GM15510 (cell line): ENCODE results near the gene MED13L.

ENCODE experiments used
- POLR2A ChIP-seq: IDR thresholded peaks from 3 replicates; pipeline ENCODE4 v1.6.1; 2011; ENCODE audit warnings: borderline replicate concordance; ENCODE audit not compliant: insufficient read length; ENCODE audit errors: extremely low read depth

The MED13L gene

DNA sequence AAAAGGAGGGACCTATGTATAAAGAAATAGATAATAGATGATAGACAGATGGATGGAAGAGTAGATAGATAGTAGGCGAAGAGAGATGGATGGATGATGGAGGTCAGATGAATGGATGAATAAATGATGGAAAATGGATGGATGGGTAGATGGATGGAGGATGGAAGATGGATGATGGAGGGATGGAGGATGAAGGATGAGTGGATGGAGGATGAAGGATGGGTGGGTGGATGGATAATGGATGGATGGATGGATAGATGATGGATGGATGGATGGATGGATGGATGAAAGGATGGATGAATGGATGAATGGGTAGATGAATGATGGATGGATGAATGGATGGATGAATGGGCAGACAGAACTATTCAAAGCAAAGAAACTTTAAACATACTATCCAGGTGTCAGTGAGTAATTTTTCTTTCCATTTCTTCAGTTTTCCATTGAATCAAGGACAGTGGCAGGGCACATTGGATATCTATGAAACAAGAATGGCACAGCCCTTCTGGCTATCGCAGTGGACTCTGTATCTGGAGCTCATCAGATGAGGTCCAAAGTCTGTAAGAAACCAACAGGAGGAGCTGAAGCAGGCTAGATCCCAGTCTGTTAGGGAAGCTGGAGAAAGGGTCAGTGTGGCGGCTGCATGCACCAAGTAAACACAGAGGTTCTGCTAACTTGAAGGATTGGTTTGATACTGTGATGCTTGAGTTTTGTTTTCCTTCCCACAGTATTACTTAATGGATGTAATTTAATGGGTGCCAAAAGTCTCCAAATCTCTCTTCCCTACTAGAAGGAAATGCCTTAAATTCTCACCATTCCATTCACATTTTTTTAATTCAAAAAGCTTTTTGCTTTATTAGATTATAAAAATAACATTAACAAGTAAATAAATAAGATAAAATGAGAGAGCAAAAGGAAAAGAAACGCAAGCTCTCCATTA is 18.1 kb upstream of the MED13L start:
- no peak for TF ChIP-seq POLR2A

- TF ChIP-seq POLR2A = no peak
Measured at GRCh38 chr12:116294454-116295165, 17.1 kb upstream of the MED13L start.

DNA sequence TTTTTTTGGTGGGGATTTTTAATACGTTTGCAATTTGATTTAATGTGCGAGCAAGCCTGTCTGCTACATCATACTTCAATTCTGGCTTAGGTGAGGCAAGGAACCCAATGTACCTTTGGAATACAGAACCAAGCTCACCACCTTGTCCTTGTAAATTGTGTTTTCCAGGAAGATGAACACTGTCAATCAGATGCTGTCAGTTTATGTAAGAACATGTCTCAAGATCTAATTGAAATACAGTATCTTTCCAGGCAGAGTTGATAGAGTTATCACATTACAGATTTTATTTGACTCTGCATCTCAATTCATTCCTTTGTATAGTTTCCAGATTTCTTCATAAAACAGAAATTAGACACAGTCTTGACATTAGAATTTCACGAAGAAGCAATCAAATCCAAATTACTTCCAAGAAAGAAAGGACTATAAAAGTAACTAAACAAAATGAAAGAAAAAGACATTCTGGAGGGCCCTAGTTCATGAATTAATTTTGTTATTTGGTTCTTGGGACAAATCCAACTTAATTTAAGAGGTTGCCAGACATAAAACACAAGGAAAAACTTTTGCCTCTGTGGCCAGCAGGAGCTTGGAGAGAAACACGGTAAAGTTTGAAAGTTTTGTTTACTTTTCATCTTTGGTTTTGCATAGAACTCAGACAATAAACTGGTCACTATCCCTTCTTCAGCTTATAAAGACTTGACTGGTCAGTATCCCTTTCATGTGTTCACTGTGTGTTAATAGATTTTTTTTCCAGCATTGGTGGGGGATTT is 16.4 kb upstream of the MED13L start:
- TF ChIP-seq POLR2A = no peak

- TF ChIP-seq POLR2A = no peak
Measured at GRCh38 chr12:116291218-116291617, 13.7 kb upstream of the MED13L start.

GRCh38 chr12:116288735-116289134 is 11.2 kb upstream of the MED13L start:
- TF ChIP-seq POLR2A = no peak

DNA sequence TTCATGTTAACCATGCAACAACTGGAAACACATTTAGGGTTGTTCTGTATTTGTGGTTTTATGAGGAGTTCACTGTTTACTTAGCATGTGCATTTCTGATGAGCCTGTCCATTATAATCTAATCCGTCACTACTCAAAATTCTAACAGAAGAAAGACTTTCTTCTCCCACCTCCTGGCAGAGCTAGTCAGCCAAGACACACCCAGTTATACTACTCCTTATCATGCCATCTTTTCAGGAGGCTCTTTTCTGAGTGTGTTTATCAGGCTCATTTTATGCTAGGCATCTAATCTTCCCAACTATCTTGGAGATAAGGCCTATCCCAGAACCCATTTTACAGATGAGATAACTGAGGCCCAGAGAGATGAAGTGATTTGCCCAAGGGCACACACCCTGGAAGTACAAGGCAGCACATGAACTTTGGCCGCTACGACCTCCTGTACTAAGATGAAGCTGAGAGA is 10.4 kb upstream of the MED13L start:
- no peak for TF ChIP-seq POLR2A

GRCh38 chr12:116284396-116284795 is 6.9 kb upstream of the MED13L start:
- no peak for TF ChIP-seq POLR2A

- TF ChIP-seq POLR2A = no peak
Measured at GRCh38 chr12:116282371-116283286, 5.1 kb upstream of the MED13L start.

- no peak for TF ChIP-seq POLR2A
Measured at GRCh38 chr12:116280595-116281290, 3.2 kb upstream of the MED13L start.

- TF ChIP-seq POLR2A = no peak
Measured at GRCh38 chr12:116278667-116279066, 1.2 kb upstream of the MED13L start.

DNA sequence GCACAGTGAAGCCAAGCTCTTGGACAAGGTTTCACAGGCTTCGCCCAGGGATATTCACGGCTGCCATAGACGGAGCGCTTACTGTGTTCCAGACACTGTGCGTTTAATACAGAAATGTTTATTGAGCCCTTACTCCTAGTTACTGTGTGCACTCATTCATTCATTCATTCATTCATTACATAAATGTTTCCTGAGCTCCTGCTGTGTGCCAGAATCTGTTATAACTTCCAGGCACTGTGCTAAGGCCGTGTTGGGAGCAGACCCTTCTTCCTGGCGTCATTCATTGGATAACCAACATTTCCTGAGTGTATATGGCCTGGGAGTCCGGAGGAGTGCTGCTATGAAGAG is 760 bp upstream of the MED13L start:
- TF ChIP-seq POLR2A = no peak

- TF ChIP-seq POLR2A = no peak
Measured at GRCh38 chr12:116276652-116277466, 634 bp downstream of the MED13L start.
